Measurements from ENCODE around the gene BNIP3. TPM values are rescaled to one million over a fixed set of nuclear protein-coding genes. Genes with fewer than 3 reads are reported as not detected.

BNIP3 gene
- total and polyA plus RNA-seq, 2 donors (not counting 3 experiments of a cell fraction or from before 2014, with no cell fraction given): 51.4 to 53.3 TPM

GRCh38 chr10:131979336-131979735, 2.4 kb downstream of the BNIP3 start:
- POLR2A ChIA-PET: interaction anchor here (1.0 kb wide), 1 partner anchor 32 kb away, joined by 3 read pairs; no protein-coding TSS in a partner anchor
- intact Hi-C loops (cut with micrococcal nuclease): loop anchor here (1.0 kb wide), 2 partner anchors 31 to 94 kb away; no protein-coding TSS in a partner anchor
- H3K27ac ChIP-seq (ENCODE audit: insufficient read depth, low read depth, low read length): no peak overlapping the region
- H3K9ac ChIP-seq (replicated peaks; ENCODE audit: extremely low read depth, insufficient read depth, low read length): no peak overlapping the region
- TF ChIP-seq POLR2A (IDR thresholded peaks at IDR 0.05; ENCODE audit: low read depth, low read length) (no peak), GATA2 (IDR thresholded peaks at IDR 0.05; ENCODE audit: insufficient read depth, insufficient read length, low read depth, low read length) (no peak), JUN (IDR thresholded peaks at IDR 0.05; ENCODE audit: borderline replicate concordance, insufficient read depth, insufficient read length, low read depth) (no peak), FOS (IDR thresholded peaks at IDR 0.05; ENCODE audit: borderline replicate concordance, insufficient read depth, low read length) (no peak), EZH2 (IDR thresholded peaks at IDR 0.05; ENCODE audit: borderline replicate concordance, low read depth, low read length, severe bottlenecking) (no peak), MYC (IDR thresholded peaks at IDR 0.05; ENCODE audit: low read depth, low read length) (no peak), MAX (IDR thresholded peaks at IDR 0.05; ENCODE audit: insufficient read depth, insufficient read length) (no peak), POLR2AphosphoS5 (IDR thresholded peaks at IDR 0.05; ENCODE audit: insufficient read depth, low read depth, low read length) (no peak), CTCF (IDR thresholded peaks at IDR 0.05; ENCODE audit: extremely low read depth in 1 of 2, insufficient read depth in 1 of 2, low read depth in 1 of 2, low read length in 2 of 2) (no peak)
- peaks cover 24% of the 10 kb centered on the region for H3K4me1 ChIP-seq (ENCODE audit: control insufficient read depth, extremely low read depth, insufficient read depth, low read length)
- H2AFZ ChIP-seq (ENCODE audit: low read depth, low read length): no peak overlapping the region
- no peaks in the 10 kb centered on the region for H4K20me1 ChIP-seq (replicated peaks; ENCODE audit: control insufficient read depth, extremely low read depth, insufficient read depth, low read length)
- no peaks in the 10 kb centered on the region for H3K27me3 ChIP-seq (ENCODE audit: control insufficient read depth in 2 of 2, insufficient read depth in 2 of 2, low read length in 2 of 2)
- no peaks in the 10 kb centered on the region for H3K36me3 ChIP-seq (ENCODE audit: control insufficient read depth in 2 of 2, extremely low read depth in 1 of 2, insufficient read depth in 2 of 2, low read length in 2 of 2)
- DNase-seq (ENCODE audit: low read depth, low spot score) (no peak), FAIRE-seq (peak; percentile 37)
- H3K79me2 ChIP-seq (ENCODE audit: control insufficient read depth, insufficient read depth, low read length): peaks cover 67% of the 10 kb centered on the region
- H3K4me3 ChIP-seq (replicated peaks in 1 of 3; ENCODE audit: insufficient read depth in 1 of 3, low read depth in 1 of 3, low read length in 3 of 3): peak overlapping the region in 1 of 3 experiments; percentile 94
- dilution Hi-C loops (cut with MboI; ENCODE audit: extremely low pct_ligation_motif_present, low sequenced_read_pairs): no loop called here
- no peaks in the 10 kb centered on the region for H3K9me1 ChIP-seq (replicated peaks; ENCODE audit: control insufficient read depth, extremely low read depth, insufficient read depth, low read length)
- BruUV-seq (replicated peaks): no TSS peak
- CTCF ChIA-PET: interaction anchor here (1.0 to 1.3 kb wide), 3 partner anchors 31 to 44 kb away, joined by 4 read pairs; no protein-coding TSS in a partner anchor
- no peaks in the 10 kb centered on the region for H3K9me3 ChIP-seq (replicated peaks; ENCODE audit: control insufficient read depth, insufficient read depth, low read length)
- peak overlapping the region; percentile 99 for H3K4me2 ChIP-seq (ENCODE audit: insufficient read depth, low read length)

Data from endothelial cell of umbilical vein (primary cell).